HUES48 (cell line): Measurements from ENCODE around the gene TBRG4.
"Not testable (repeated sequence)": the region's sequence is repeated elsewhere in the genome, so short reads cannot be mapped to it uniquely, and the experiment has no call there.

ENCODE experiments used
- H3K27ac ChIP-seq: one replicate; pipeline ENCODE4 v1.7.0; 2013; ENCODE audit warnings: low read depth, low read length, inconsistent platforms
- H3K27me3 ChIP-seq: 2 replicates; pipeline ENCODE4 v1.6.1; 2013; ENCODE audit warnings: mild to moderate bottlenecking, low read length; ENCODE audit not compliant: control insufficient read depth, insufficient read depth
- H3K36me3 ChIP-seq: 2 replicates; pipeline ENCODE4 v1.6.1; 2013; ENCODE audit warnings: low read length; ENCODE audit not compliant: control insufficient read depth, insufficient read depth
- H3K4me1 ChIP-seq: 2 replicates; pipeline ENCODE4 v1.6.1; 2013; ENCODE audit warnings: mild to moderate bottlenecking, low read length; ENCODE audit not compliant: control insufficient read depth, insufficient read depth
- H3K4me3 ChIP-seq: 2 replicates; pipeline ENCODE4 v1.5.1; 2013; ENCODE audit warnings: mild to moderate bottlenecking, low read depth, low read length
- H3K9ac ChIP-seq: 2 replicates; pipeline ENCODE4 v1.6.1; 2013; ENCODE audit warnings: mild to moderate bottlenecking, low read depth, low read length, moderate library complexity
- H3K9me3 ChIP-seq: 2 replicates; pipeline ENCODE4 v1.6.1; 2013; ENCODE audit warnings: low read length; ENCODE audit not compliant: control insufficient read depth, insufficient read depth

TBRG4 gene

GRCh38 chr7:45153861-45154260, 42.4 kb upstream of the TBRG4 start:
- not testable (repeated sequence) for H3K9ac ChIP-seq, H3K36me3 ChIP-seq

GRCh38 chr7:45153233-45153632, 41.7 kb upstream of the TBRG4 start:
- Histone ChIP-seq H3K27me3 (peaks cover 17% of the 10 kb centered on the region), H3K9me3 (no peaks in the 10 kb centered on the region), H3K4me3 (no peak overlapping the region), H3K9ac (no peak overlapping the region), H3K36me3 (no peaks in the 10 kb centered on the region), H3K4me1 (no peaks in the 10 kb centered on the region), H3K27ac (no peak overlapping the region)

More at GRCh38 chr7:45153861-45154260, 42.4 kb upstream of the TBRG4 start:
- not testable (repeated sequence) for H3K4me1 ChIP-seq, H3K27ac ChIP-seq, H3K9me3 ChIP-seq, H3K4me3 ChIP-seq
- peaks cover 23% of the 10 kb centered on the region for H3K27me3 ChIP-seq

GRCh38 chr7:45151967-45152366, 40.5 kb upstream of the TBRG4 start:
- H3K4me1 ChIP-seq, result no peaks in the 10 kb centered on the region
- no peak overlapping the region for H3K9ac ChIP-seq
- no peaks in the 10 kb centered on the region for H3K36me3 ChIP-seq
- H3K27ac ChIP-seq, result no peak overlapping the region
- no peak overlapping the region for H3K4me3 ChIP-seq
- peaks cover 9% of the 10 kb centered on the region for H3K27me3 ChIP-seq
- H3K9me3 ChIP-seq, result no peaks in the 10 kb centered on the region

GRCh38 chr7:45151131-45151684, 39.7 kb upstream of the TBRG4 start:
- Histone ChIP-seq H3K4me3 (no peak overlapping the region), H3K27me3 (peaks cover 1% of the 10 kb centered on the region; the same call in 1 of the 2 replicates), H3K27ac (no peak overlapping the region), H3K36me3 (no peaks in the 10 kb centered on the region), H3K9ac (no peak overlapping the region), H3K4me1 (no peaks in the 10 kb centered on the region), H3K9me3 (no peaks in the 10 kb centered on the region)

GRCh38 chr7:45150199-45150598, 38.7 kb upstream of the TBRG4 start:
- Histone ChIP-seq H3K27me3 (no peaks in the 10 kb centered on the region), H3K36me3 (no peaks in the 10 kb centered on the region), H3K4me1 (no peaks in the 10 kb centered on the region), H3K4me3 (no peak overlapping the region), H3K9ac (no peak overlapping the region), H3K27ac (no peak overlapping the region), H3K9me3 (no peaks in the 10 kb centered on the region)

GRCh38 chr7:45149606-45150005, 38.1 kb upstream of the TBRG4 start:
- H3K4me3 ChIP-seq, result no peak overlapping the region

GRCh38 chr7:45148653-45148973, 37.1 kb upstream of the TBRG4 start:
- Histone ChIP-seq H3K9ac (no peak overlapping the region), H3K36me3 (no peaks in the 10 kb centered on the region), H3K27ac (no peak overlapping the region), H3K4me1 (no peaks in the 10 kb centered on the region), H3K27me3 (no peaks in the 10 kb centered on the region), H3K9me3 (no peaks in the 10 kb centered on the region), H3K4me3 (no peak overlapping the region)

More at GRCh38 chr7:45149606-45150005, 38.1 kb upstream of the TBRG4 start:
- H3K9me3 ChIP-seq, result no peaks in the 10 kb centered on the region
- H3K36me3 ChIP-seq, result no peaks in the 10 kb centered on the region
- no peaks in the 10 kb centered on the region for H3K4me1 ChIP-seq
- no peak overlapping the region for H3K9ac ChIP-seq
- H3K27ac ChIP-seq, result no peak overlapping the region
- H3K27me3 ChIP-seq, result no peaks in the 10 kb centered on the region

GRCh38 chr7:45147858-45148652, 36.6 kb upstream of the TBRG4 start:
- Histone ChIP-seq H3K4me3 (no peak overlapping the region), H3K9ac (no peak overlapping the region), H3K27me3 (no peaks in the 10 kb centered on the region), H3K9me3 (no peaks in the 10 kb centered on the region), H3K36me3 (no peaks in the 10 kb centered on the region), H3K27ac (no peak overlapping the region), H3K4me1 (no peaks in the 10 kb centered on the region)

GRCh38 chr7:45146531-45147379, 35.3 kb upstream of the TBRG4 start:
- H3K4me1 ChIP-seq, result no peaks in the 10 kb centered on the region
- no peak overlapping the region for H3K4me3 ChIP-seq
- no peaks in the 10 kb centered on the region for H3K36me3 ChIP-seq
- no peaks in the 10 kb centered on the region for H3K27me3 ChIP-seq
- H3K9ac ChIP-seq, result no peak overlapping the region
- H3K27ac ChIP-seq, result no peak overlapping the region
- no peaks in the 10 kb centered on the region for H3K9me3 ChIP-seq

GRCh38 chr7:45145881-45146280, 34.4 kb upstream of the TBRG4 start:
- Histone ChIP-seq H3K4me3 (no peak overlapping the region), H3K4me1 (no peaks in the 10 kb centered on the region), H3K9ac (no peak overlapping the region), H3K27ac (no peak overlapping the region), H3K27me3 (no peaks in the 10 kb centered on the region), H3K36me3 (no peaks in the 10 kb centered on the region), H3K9me3 (no peaks in the 10 kb centered on the region)

GRCh38 chr7:45143616-45144015, 32.1 kb upstream of the TBRG4 start:
- Histone ChIP-seq H3K36me3 (no peaks in the 10 kb centered on the region), H3K4me3 (no peak overlapping the region), H3K9ac (no peak overlapping the region), H3K27me3 (no peaks in the 10 kb centered on the region), H3K27ac (no peak overlapping the region), H3K9me3 (no peaks in the 10 kb centered on the region), H3K4me1 (no peaks in the 10 kb centered on the region)
